HT-29 (cell line): ENCODE measurements around the gene TFPI. TPM values are rescaled to one million over a fixed set of nuclear protein-coding genes. Genes with fewer than 3 reads are reported as not detected.
"Not testable (repeated sequence)": the region's sequence is repeated elsewhere in the genome, so short reads cannot be mapped to it uniquely, and the experiment has no call there.

Experiments
- DNase-seq: peaks from one replicate; pipeline ENCODE4 v3.0.0-alpha.2; 2015; ENCODE audit warnings: low spot score
- total RNA-seq: library from RNA; depleted of rRNA; stranded (reverse); fragments of >200 nt; shearing (Covaris generic); gene quantifications from 2 replicates; pipeline ENCODE4 v1.2.3, GENCODE V29; 2014; rRNA removed

Gene TFPI
- total RNA-seq, result 30.4 and 38.4 TPM in 2 replicates

GRCh38 chr2:187554011-187554703, at the start of gene TFPI:
Gene TFPI (minus strand): TSS chr2:187554435. CDS start chr2:187503768, 50,667 bp downstream.
- peak; percentile 82 for DNase-seq

DNA sequence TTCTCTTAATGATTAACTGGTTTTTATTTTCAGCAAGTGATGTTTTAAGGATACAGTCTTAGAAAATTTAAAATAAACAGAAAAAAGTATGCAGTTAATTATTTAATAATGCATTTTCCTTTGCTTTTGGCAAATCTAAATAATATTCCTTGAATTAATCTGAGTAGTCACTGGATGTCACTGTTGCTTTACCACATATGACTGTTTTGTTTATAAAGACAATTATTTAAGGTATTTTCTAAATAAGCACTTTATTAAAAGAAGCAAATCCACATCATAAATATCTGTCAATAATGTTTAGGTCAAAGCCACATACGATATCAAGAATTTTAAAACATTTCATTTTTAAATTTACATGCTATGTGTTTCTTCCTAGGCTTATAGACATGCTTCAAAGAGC, 40.6 kb upstream of the TFPI start:
- DNase-seq, result peak; percentile 17

GRCh38 chr2:187593697-187594096, 39.5 kb upstream of the TFPI start:
- no peak for DNase-seq

DNA sequence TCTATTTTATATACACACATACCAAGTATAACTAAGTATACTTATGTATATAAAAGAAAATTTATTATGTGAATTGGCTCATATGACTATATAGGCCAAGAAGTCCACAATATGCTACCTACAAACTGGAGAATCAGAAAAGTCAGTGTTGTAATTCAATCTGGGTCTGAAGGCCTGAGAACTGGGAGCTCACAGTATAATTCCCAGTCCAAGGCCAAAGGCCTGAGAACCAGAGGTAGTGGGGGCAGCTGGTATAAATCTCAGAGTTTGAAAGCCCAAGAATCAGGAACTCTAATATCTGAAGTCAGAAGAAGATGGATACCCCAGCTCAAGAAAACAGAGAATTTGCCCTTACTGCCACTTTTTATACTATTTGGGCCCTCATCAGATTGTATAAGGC, 38.9 kb upstream of the TFPI start:
- no peak for DNase-seq

GRCh38 chr2:187590175-187590574, 35.9 kb upstream of the TFPI start:
- DNase-seq, result no peak

DNA sequence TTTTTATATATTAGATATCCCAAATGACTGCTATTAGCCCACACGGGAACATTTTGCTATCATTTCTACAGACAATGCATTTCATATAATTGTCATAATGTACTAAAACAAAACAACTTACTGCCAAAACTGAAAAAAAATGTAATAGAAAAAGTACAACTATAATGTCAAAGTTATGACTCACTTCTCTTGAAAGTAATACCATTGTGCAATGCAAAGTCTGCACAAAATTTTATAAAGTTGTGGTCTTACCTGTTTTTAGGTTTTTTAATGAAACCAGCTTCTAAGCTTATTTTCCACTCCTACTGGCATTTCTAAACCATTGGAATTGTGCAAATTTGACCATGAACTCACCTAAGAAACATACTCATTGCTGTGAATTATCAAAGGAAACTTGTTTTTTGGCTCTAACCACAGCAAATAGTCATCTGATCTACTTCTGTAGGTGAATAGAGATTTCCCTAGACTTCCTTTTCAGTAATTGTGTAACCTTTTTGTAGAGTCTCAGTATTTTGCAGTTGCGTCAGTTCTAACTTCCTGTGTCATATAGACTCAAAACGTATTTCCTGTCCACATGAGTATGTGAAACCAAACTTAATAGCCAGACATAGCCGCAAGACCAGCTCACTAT, 31.9 kb upstream of the TFPI start:
- DNase-seq, result no peak

GRCh38 chr2:187581125-187581896, 27.1 kb upstream of the TFPI start:
- DNase-seq, result peak; percentile 89

GRCh38 chr2:187580462-187581124, 26.4 kb upstream of the TFPI start:
- peak; percentile 81 for DNase-seq

DNA sequence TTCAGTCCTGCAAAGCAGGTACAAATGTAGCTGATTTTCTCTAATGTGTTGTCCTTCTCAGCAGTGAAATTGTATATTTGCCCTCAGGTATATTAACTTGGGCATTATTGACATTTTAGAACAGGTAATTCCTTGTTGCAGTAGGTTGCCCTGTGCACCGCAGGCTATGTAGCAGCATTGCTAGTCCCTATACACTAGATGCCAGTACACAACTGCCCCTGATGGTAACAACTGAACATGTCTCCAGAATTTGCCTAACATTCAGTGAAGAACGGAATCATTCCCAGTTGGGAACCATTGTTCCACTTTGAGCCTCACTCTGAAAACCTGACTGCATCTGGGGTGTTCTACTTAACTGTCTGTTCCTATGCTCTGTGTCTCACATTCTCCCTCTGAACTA, 23.1 kb upstream of the TFPI start:
- peak; percentile 58 for DNase-seq

DNA sequence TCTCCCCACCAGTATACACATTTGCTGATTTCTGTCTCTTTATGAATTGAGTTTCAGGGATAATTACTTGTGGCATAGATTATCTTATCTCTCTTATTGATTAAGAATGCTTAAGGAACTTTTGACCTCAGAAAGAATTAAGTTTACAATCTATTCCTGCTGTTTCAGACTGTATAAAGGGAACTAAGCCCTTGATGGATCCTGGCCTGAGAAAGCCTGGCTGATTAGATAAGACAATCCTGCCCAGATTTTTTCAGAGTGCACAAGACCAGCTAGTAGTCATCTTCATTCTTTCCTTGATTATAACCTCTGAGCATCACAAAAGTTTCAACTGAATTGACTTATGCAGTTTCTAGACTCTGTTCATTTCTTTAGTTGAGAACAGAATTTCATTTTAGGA, 22.7 kb upstream of the TFPI start:
- no peak for DNase-seq

- no peak for DNase-seq
Observed at GRCh38 chr2:187575751-187576067, 21.5 kb upstream of the TFPI start.

DNA sequence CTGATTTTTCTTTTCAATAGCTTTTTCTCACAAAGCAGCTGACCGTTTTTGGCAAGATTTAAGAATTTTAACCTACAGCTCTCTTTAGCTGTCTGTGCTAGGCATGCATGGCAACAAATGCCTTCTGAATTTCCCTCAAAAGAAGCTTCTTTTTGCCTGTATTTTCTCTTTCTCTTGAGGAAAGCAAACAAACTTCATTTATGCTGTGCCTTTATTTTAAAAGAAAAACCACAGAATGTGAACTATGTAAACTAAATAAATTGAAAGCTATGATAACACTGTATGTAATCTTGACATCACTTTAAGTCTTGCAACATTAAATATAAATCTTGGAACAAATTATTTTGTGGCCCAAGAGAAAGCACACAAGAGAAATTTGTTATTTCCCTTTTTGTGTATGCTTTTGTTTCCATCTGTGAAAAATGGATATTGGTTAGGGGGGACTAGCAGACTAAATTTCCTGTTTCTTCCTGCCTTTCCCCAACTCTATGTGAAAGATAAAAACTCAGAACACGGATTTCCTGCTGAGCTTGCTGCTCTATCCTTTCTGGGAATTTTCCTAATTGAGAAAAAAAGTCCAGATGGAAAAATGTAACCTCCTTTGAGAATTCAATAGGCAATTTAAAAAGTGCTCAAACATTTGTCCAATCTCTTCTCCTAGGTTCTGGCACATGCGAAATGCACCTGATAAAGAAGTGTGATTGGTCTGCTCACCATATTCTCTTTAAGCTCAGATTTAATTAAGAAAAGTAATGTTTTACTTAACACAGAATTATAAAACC, 20.9 kb upstream of the TFPI start:
- DNase-seq, result no peak

DNA sequence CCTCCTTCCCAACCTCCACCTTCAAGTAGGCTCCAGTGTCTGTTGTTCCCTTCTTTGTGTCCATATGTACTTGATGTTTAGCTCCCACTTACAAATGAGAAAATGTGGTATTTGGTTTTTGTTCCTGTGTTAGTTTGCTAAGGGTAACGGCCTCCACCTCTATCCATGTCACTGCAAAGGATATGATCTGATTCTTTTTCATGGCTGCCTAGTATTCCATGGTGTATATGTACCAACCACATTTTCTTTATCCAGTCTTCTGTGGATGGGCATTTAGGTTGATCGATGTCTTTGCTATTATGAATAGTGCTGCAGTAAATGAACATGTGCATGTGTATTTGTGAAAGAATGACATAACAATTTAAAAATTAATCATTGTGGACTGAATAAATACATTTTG, 19.5 kb upstream of the TFPI start:
- no peak for DNase-seq

DNA sequence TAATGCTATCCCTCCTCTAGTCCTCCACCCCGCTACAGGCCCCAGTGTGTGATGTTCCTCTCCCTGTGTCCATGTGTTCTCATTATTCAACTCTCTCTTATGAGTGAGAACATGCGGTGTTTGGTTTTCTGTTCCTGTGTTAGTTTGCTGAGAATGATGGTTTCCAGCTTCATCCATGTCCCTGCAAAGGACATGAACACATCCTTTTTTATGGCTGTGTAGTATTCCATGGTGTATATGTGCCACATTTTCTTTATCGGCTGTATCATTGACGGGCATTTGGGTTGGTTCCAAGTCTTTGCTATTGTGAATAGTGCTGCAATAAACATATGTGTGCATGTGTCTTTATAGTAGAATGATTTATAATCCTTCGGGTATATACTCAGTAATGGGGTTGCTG, 17.8 kb upstream of the TFPI start:
- not testable (repeated sequence) for DNase-seq

DNA sequence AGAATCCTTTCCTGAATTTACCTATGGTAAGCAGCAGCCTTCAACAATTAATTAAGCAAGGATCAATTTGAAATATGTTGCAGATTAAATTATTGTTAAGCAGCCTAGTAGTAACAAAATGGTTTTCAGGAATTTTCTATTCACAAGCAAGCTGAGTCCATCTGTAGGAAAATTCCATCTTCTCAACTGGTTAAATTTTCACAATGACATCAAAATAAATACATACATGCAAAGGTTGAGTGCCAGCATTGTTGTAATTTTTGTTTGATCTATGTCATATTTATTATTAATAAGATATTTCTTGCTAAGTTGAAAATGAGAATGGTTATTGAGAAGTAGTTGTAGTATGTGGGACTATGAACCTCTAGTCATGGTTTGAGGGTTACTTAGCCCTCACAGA, 15.3 kb upstream of the TFPI start:
- DNase-seq, result no peak

DNA sequence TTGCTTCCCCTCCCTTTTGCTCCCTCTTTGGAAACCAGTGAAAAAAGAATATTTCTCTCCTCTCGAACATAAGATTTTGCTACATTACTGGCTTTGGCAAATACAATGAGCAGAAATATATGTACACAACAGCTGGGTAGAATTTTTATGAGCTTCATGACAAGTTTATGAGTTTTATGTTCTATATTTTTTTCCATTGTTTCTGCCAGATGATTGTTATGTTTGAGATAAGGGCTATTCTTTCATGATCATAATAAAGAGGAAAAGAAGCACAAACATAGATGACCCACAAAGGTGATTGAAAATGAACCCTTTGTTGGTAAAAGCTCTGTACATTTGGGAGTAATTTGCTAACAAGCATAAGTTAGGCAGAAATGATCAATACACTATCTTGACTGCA, 14.8 kb upstream of the TFPI start:
- no peak for DNase-seq

- no peak for DNase-seq
Observed at GRCh38 chr2:187567126-187567525, 12.9 kb upstream of the TFPI start.

DNA sequence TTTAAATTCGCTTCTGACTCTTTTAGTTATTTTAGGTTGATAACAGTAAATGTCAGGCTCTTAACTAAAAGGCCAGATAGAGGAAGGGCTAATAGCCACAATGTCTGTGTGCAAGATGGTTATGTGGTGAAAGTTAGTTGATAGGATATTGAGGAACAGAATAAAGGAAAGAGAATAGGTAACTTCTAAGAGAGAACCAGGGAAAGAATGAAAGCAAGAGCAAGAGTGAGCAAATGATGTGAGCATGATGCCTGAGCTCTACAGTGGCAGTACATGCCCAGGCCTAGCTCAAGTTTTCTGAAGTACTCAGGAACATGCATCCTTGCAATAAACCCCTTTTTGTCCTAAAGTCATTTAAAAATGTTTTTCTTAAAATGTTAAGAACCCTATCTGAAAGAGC, 12.5 kb upstream of the TFPI start:
- no peak for DNase-seq

- DNase-seq, result no peak
Observed at GRCh38 chr2:187566266-187566665, 12.0 kb upstream of the TFPI start.

DNA sequence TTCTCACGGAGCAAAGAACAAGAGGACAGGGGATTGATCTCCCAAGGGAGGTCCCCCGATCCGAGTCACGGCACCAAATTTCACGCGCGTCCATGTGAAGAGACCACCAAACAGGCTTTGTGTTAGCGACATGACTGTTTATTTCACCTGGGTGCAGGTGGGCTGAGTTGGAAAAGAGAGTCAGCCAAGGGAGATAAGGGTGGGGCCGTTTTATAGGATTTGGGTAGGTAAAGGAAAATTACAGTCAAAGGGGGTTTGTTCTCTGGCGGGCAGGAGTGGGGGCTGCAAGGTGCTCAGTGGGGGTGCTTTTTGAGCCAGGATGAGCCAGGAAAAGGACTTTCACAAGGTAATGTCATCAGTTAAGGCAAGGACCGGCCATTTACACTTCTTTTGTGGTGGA, 11.4 kb upstream of the TFPI start:
- DNase-seq, result not testable (repeated sequence)

- not testable (repeated sequence) for DNase-seq
Observed at GRCh38 chr2:187556493-187556892, 2.3 kb upstream of the TFPI start.

- DNase-seq, result peak; percentile 53
Observed at GRCh38 chr2:187554704-187555082, 458 bp upstream of the TFPI start.
